ELF-1 (cell line): Measurements from ENCODE around the gene PDZD2.
"Not testable (repeated sequence)": the region's sequence is repeated elsewhere in the genome, so short reads cannot be mapped to it uniquely, and the experiment has no call there.

Source experiments
- DNase-seq: peaks from one replicate; pipeline ENCODE4 v3.0.0-alpha.2; 2016; ENCODE audit warnings: low read depth, low spot score

Gene PDZD2

DNA sequence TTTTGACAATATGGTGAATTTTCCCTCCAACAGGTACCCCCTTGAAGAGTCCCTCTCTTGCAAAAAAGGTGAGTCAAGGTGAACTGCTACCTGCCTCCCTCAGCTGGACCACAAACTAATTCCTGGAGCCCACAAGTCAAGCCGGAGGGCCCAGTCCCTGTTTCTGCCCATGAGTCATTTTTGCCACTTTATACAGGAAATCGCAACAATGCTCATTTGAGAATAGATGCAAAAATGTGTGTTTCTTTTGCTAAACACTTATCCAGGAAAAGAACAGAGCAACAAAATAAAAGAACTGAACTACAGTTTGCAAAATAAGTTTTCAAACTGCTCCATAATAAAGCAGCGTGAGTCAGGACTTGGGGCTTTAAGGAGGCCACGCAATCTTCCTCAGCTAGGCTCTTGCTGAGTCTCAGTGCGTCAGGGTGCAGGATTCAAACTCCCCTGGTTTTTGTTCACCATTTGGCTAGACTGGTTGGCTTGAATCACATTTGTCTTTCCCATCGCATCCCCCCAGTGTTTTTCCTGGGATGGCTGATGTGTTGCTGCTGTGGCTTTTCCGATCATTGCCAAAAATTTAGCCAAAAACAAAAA is 432.5 kb downstream of the PDZD2 start:
- DNase-seq: no peak

DNA sequence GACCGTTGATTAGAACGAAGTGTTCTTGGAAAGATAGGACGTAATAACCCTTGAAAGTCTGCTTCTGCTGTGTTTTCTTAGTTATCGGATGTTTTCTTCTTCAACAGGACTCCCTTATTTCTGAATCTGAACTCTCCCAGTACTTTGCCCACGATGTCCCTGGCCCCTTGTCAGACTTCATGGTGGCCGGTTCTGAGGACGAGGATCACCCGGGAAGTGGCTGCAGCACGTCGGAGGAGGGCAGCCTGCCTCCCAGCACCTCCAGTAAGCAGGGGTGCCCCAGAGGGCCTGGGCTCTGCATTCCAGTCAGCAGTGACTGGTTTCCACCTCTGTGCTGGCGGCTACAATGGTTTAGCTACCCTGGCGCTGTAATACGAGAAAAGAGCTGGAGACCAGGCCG is 433.1 kb downstream of the PDZD2 start:
- DNase-seq: no peak

DNA sequence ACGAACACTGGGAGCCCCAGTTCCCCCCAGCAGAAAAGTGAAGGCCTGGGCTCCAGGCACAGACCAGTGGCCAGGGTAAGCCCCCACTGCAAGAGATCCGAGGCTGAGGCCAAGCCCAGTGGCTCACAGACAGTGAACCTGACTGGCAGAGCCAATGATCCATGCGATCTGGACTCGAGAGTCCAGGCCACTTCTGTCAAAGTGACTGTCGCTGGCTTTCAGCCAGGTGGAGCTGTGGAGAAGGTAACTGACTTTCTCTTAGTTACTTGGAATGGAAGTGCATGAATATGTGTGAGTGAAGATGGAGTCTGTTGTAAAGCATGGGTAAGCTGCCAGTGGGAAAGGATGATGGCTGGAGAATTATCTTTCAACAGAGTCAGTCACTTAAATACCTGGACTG is 435.5 kb downstream of the PDZD2 start:
- no peak for DNase-seq

DNA sequence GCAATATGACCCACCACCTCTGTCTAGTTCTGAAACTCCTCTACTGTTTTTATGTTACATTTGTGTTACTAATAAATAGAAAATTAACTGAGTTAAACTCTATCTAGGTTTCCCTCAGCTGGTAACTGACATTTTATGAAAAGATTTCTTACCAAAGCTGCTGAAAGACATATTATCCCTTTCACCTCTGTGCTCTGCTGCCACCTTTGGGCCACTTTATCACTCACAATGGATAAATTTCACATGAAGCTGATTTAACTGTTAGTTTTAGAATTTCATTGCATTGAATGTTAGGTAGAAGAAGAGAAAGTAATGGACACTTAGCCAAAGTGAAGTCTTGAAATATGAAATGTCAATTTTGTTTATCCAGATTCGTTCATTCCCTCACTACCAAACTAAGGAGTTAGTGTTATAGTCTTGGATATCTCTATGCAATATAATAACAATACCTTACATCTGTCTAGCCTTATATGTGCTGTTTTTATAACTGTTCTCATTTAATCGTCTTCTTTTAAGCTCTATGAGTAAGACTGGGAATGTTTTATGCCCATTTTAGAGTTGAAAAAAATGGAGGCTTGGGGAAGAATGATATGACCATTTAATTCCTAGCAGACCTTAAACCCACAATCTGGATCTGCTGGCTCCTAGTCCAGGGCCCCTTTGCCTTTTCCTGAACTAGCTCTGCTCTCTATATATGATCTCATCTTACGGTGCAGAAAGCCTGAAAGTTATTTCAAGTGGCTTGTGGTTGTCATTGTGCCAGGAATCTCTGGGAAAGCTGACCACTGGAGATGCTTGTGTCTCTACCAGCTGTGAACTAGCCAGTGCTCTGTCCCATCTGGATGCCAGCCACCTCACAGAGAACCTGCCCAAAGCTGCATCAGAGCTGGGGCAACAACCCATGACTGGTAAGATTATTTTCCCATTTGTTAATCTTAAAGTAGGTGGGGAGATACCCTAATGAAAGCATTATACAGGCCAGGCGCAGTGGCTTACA is 438.1 kb downstream of the PDZD2 start:
- DNase-seq: no peak

DNA sequence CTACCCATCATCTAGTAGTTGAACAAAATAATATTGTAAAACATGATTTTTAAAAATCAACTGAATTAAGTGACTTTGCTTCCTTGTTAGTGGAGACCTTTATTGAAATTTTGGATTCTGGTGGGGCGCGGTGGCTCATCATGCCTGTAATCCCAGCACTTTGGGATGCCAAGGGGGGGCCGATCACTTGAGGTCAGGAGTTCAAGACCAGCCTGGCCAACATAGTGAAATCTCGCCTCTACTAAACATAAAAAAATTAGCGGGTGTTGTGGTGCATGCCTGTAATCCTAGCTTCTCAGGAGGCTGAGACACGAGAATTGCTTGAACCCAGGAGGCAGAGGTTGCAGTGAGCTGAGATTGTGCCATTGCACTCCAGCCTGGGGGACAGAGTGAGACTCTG is 439.9 kb downstream of the PDZD2 start:
- not testable (repeated sequence) for DNase-seq

DNA sequence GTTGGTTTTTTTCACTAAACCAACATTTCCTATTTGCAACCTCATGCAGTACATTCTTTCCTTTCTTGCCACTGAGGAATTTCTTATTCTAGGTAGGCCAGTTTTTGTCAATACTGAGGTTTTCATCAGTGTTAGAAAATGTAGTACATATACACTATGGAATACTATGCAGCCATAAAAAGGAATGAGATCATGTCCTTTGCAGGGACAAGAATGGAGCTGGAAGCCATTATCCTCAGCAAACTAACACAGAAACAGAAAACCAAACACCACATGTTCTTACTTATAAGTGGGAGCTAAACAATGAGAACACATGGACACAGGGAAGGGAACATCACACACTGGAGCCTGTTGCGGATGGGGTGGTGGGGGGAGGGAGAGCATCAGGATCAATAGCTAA is 441.6 kb downstream of the PDZD2 start:
- DNase-seq: not testable (repeated sequence)

DNA sequence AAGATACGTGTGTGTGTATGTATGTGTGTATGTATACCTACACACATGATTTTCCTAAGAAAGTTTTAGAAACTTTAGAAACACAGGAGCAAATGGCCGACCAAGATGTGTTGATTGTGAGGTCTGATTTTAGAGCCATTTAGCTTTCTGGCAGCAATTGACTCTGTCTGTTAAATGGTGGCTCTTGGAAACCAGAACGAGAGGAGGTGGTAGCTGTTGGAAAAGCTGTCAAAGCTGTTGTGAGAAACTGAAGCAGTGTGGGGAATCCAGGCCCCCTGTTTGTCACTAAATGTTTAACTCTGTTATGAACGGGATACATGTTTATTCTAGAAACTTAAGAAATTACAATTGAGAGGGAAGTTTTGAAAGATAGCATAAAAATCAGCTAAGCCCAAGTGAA is 443.8 kb downstream of the PDZD2 start:
- DNase-seq: no peak

DNA sequence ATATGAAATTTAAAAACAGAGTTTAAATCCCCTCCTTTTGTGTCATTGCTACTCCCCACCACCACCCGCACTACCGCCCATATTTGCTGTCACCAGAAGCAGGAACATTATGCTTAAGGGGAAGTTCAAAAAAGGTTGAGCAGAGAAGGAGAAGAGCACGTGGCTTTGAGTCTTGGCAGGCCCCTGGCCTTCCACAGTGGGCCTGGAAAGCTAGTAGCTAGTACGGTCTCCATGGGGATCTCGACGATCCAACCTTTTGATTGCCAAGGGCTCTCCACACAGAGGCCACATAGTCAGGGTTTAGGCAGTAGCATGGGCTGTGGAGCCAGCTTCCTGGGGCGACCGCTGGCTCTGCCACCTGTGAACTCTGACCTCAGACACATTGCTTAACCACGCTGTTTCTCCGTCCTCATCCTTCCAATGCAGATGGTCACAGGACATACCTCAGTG is 445.1 kb downstream of the PDZD2 start:
- no peak for DNase-seq

DNA sequence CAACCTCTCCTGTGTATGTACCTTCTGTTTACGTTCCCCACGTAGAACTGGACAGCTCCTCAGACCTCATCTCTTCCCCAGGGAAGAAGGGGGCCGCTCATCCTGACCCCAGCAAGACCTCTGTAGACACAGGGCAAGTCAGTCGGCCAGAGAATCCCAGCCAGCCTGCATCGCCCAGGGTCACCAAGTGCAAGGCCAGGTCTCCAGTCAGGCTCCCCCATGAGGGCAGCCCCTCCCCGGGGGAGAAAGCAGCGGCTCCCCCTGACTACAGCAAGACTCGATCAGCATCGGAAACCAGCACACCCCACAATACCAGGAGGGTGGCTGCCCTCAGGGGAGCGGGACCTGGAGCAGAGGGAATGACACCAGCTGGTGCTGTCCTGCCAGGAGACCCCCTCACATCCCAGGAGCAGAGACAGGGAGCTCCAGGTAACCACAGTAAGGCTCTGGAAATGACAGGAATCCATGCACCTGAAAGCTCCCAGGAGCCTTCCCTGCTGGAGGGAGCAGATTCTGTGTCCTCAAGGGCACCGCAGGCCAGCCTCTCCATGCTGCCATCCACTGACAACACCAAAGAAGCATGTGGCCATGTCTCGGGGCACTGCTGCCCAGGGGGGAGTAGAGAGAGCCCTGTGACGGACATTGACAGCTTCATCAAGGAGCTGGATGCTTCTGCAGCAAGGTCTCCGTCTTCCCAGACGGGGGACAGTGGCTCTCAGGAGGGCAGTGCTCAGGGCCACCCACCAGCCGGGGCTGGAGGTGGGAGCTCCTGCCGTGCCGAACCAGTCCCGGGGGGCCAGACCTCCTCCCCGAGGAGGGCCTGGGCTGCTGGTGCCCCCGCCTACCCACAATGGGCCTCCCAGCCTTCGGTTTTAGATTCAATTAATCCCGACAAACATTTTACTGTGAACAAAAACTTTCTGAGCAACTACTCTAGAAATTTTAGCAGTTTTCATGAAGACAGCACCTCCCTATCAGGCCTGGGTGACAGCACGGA is 448.5 kb downstream of the PDZD2 start:
- no peak for DNase-seq

DNA sequence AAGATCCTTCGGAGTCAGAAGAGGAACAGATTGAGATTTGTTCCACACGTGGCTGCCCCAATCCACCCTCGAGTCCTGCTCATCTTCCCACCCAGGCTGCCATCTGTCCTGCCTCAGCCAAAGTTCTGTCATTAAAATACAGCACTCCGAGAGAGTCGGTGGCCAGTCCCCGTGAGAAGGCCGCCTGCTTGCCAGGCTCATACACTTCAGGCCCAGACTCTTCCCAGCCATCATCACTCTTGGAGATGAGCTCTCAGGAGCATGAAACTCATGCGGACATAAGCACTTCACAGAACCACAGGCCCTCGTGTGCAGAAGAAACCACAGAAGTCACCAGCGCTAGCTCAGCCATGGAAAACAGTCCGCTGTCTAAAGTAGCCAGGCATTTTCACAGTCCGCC is 449.3 kb downstream of the PDZD2 start:
- DNase-seq: no peak

DNA sequence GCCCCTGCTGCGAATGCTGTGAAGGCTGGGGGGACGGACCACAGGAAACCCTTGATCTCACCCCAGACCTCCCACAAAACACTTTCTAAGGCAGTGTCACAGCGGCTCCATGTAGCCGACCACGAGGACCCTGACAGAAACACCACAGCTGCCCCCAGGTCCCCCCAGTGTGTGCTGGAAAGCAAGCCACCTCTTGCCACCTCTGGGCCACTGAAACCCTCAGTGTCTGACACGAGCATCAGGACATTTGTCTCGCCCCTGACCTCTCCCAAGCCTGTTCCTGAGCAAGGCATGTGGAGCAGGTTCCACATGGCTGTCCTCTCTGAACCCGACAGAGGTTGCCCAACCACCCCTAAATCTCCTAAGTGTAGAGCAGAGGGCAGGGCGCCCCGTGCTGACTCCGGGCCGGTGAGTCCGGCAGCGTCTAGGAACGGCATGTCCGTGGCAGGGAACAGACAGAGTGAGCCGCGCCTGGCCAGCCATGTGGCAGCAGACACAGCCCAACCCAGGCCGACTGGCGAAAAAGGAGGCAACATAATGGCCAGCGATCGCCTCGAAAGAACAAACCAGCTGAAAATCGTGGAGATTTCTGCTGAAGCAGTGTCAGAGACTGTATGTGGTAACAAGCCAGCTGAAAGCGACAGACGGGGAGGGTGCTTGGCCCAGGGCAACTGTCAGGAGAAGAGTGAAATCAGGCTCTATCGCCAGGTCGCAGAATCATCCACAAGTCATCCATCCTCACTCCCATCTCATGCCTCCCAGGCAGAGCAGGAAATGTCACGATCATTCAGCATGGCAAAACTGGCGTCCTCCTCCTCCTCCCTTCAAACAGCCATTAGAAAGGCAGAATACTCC is 450.4 kb downstream of the PDZD2 start:
- no peak for DNase-seq

DNA sequence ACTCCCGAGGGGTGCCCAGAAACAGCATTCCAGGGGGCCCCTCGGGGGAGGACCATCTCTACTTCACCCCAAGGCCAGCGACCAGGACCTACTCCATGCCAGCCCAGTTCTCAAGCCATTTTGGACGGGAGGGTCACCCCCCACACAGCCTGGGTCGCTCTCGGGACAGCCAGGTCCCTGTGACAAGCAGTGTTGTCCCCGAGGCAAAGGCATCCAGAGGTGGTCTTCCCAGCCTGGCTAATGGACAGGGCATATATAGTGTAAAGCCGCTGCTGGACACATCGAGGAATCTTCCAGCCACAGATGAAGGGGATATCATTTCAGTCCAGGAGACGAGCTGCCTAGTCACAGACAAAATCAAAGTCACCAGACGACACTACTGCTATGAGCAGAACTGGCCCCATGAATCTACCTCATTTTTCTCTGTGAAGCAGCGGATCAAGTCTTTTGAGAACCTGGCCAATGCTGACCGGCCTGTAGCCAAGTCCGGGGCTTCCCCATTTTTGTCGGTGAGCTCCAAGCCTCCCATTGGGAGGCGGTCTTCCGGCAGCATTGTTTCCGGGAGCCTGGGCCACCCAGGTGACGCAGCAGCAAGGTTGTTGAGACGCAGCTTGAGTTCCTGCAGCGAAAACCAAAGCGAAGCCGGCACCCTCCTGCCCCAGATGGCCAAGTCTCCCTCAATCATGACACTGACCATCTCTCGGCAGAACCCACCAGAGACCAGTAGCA is 451.3 kb downstream of the PDZD2 start:
- no peak for DNase-seq

DNA sequence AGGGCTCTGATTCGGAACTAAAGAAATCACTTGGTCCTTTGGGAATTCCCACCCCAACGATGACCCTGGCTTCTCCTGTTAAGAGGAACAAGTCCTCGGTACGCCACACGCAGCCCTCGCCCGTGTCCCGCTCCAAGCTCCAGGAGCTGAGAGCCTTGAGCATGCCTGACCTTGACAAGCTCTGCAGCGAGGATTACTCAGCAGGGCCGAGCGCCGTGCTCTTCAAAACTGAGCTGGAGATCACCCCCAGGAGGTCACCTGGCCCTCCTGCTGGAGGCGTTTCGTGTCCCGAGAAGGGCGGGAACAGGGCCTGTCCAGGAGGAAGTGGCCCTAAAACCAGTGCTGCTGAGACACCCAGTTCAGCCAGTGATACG is 451.8 kb downstream of the PDZD2 start:
- DNase-seq: peak; percentile 34

DNA sequence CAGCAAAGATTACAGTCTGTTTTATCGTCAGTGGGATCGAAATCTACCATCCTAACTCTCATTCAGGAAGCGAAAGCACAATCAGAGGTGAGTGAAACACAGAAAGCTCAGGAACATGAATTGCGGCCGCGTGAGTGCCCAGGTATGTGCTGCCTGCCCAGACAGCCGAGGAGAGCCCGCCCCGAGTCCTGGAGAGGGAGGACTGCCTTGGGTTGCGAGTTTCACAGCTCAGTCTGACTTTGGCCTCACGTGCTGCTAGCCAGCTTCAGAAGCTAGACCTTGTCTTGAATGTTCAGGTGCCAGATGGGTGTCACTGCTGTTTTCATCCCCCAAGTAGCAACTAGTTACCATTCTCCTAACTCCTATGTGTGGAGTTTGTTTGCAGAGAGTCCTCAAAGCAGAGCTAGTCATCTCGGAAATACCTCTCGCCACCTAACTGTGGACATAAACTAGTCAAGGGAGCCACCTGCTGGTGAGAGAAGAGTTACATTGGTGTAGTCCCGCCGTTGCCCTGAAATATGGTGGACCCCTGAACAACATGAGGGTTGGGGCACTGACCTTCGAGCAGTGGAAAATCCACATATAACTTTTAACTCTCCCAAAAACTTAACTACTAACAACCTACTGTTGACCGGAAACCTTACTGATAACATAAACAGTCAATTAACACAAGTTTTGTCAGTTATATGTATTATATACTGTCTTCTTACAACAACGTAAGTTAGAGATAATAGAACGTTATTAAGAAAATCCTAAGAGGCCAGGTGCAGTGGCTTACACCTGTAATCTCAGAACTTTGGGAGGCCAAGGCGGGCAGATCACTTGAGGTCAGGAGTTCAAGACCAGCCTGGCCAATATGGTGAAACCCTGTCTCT is 454.2 kb downstream of the PDZD2 start:
- peak; percentile 73 for DNase-seq

DNA sequence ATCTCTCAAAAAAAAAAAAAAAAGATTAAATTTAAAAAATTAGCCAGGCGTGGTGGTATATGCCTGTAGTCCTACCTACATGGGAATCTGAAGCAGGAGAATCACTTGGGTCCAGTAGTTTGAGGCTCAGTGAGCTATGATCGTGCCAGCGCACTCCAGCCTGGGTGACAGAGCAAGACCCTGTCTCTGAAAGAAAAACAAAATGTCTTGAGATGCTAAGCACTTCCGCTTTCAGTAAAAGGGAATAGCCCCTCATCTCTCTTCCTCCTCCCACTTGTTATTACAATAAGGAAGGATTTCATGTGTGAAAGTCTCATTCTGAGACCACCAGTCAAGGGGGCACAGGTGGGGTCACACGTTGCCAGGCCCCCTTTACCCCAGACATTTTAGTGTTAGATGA is 455.8 kb downstream of the PDZD2 start:
- no peak for DNase-seq

DNA sequence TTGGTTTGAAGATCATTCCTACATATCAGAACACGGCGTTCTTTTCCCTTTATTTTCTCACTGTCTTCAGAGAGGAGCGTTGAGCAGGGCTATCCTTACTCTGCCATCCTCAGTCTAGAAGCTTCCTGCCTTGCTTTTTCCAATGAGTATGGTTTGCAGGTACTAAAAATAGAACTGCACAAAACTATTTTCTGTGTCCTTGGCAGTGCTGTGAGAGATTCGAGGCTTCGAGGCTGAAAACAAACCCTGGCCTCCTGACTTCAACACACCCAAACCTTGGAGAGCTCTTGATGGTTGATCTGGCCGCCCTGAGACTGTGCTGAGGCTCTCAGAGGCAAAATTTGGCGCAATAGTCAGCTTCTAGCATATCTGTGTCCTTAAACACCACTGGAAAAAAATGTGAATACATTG is 456.3 kb downstream of the PDZD2 start:
- no peak for DNase-seq

DNA sequence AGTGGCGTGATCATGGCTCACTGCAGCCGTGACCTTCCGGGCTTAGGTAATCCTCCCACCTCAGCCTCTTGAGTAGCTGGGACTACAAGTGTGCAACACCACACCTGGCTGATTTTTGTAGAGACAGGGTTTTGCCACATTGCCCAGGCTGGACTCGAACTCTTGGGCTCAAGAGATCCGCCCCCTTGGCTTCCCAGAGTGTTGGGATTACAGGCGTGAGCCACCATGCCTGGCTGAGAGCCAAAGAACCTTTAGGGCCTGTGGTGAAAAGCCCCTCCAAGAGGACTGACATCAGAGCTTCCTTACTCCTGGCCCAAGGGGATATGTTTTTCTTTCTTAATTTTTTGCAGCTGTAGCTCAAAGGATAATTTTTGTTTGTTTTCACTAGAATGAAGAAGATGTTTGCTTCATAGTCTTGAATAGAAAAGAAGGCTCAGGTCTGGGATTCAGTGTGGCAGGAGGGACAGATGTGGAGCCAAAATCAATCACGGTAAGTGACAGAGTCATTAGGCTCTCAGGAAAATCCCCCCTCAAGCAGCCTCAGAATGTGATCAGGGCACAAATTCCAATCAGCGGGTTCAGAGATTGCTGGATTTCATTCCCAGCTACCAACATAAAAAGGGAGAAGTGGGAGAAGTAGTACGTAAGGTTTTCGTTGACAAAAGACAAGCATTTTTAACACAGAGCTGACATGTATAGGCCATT is 458.1 kb downstream of the PDZD2 start:
- DNase-seq: no peak

DNA sequence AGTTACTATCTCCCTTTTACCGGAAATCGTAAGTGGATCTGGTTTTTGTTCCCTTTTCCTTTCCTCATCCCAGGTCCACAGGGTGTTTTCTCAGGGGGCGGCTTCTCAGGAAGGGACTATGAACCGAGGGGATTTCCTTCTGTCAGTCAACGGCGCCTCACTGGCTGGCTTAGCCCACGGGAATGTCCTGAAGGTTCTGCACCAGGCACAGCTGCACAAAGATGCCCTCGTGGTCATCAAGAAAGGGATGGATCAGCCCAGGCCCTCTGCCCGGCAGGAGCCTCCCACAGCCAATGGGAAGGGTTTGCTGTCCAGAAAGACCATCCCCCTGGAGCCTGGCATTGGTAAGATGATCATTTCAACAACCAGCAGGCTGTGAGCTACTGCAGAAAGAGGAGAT is 459.4 kb downstream of the PDZD2 start:
- DNase-seq: no peak

DNA sequence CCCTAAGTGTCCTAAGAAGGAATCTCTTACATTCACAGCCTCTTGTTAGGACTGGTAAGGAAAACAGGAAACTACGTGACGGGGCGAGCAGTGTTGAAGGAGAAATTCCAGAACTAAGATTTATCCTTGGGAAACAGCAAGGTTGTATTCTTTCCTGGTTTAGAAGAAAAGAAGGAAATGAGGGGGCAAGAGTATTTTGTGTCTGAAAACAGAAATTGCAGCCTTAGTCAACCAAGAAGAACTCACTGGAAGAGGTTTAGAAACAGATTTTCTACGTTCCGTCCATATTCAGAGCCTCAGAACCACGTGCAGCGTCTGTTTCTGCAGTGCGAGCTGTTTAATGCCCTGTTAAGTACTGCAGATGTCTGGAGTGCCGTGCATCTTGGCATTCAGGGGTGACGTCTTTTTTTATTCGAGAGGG is 460.0 kb downstream of the PDZD2 start:
- DNase-seq: no peak
